HuH-7.5 (cell line): ENCODE results near the gene BAIAP2L1.

ENCODE experiments used
- DNase-seq: peaks from one replicate; pipeline ENCODE4 v3.0.0; 2011; ENCODE audit warnings: low spot score

BAIAP2L1 gene

DNA sequence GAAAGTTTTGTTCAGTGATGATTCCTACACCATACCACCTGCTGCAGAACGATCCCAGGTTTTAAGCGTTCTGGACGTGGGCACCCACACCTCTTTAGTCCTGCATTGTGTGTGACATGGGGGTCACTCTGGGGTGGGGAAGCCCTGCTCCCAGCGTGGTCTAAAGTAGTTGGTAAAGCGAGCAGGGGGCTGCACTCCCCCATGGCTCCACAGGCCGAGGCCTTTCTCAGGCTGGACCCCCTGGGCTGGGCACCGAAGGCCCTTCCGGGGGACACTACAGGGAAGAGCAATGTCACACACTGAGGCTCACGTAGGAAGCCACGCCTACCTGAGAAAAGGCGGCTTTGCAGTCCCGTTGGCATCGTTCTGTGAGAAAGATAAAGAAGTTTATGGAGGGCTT is 107.1 kb downstream of the BAIAP2L1 start:
- DNase-seq = no peak

DNA sequence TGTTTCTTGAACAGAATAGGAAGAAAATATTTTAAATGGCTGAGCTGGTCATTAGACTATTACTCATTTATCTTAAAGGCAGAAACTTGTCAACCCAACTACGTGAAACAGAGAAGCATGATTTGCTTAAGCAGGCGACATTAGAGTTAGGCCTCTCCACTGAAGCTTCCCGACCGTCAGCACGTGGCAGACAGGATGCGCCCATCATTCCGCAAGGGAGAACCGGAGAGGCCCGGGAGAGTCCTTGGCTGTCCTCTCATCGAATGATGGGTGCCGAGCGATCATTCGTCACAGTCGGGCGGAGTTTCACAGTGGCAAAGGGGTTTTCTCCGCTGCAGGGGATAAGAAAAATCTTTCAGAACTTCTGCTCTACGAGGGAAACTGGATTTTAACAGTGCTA is 107.6 kb downstream of the BAIAP2L1 start:
- no peak for DNase-seq

DNA sequence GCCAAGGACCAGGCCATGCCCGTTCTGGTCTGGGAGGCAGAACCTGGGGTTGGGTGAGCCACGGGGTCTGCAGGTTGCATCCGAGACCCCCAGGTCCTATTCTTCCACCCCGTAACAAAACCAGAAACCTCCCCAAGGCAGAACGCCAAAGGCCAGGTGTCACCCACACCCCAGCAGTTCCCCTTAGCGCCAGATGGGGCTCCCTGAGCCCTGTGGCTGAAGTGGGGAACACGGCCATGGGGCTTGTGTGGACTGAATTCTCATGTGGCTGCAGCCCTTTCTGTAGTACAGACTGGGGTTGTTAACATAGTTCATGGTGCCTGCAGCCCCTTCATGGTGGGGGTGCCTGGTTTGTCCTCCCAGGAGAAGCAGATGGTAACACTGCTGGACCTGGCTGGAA is 109.2 kb downstream of the BAIAP2L1 start:
- no peak for DNase-seq

DNA sequence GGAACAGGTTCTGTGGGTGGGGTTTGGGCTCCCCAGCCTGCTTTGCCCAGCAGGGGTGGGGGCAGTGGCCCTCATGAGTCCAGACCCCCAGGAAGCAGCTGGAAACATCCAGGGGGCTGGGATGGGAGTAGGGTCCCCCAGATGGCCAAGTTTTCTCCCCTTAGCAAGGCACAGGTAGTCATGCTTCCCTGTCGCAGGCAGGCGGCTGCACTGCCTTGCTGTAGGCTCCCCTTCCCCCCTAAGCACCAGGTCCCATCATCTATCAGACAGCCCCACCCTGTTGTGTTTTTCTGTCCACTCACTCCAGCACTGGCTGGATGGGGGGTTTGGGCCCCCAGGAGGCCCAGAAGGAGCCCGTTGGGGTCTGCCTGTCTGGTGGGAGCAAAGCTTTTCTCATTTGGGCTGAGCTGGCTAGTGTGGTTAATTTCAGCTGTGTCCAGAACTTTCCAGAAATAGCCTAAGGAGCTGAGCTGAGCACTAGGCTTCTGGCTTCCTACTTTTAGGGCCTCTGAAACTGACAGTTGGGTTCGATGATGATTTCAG is 111.5 kb downstream of the BAIAP2L1 start:
- DNase-seq = no peak

DNA sequence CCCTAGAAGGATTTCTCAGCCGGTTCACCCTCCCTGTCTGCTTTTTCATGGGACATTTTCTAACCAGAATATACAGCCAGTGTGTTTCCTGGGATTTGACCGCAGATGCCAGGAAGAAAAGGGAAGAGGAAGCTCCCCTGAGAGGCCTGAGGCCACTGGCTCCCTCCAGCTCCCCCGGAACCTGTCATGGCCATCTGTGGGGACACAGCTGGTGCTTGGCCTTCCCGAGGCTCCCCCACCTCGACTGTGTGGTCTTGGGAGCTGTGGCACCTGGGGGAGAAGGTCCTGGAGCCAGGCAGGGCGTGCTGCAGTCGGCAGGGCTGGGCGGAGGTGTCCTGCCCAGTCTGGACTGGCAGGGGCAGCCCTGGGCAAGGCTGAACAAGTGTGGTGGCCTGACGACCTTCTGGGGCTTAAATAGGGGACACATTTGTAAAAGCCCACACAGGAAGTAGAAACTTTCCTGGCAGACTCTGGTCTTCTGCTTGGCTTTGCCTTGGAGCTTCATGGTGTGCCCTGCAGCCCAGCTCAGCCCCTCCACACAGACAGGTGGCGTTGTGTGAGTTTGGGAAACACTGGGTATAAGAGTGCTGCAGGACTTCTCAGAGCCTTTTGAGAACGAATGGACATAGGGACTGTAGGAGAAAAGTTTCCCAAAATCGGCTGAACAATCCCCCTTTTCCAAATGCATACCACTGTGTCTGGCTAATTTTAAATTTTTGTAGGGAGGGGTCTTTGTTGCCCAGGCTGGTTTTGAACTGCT is 112.6 kb downstream of the BAIAP2L1 start:
- no peak for DNase-seq

DNA sequence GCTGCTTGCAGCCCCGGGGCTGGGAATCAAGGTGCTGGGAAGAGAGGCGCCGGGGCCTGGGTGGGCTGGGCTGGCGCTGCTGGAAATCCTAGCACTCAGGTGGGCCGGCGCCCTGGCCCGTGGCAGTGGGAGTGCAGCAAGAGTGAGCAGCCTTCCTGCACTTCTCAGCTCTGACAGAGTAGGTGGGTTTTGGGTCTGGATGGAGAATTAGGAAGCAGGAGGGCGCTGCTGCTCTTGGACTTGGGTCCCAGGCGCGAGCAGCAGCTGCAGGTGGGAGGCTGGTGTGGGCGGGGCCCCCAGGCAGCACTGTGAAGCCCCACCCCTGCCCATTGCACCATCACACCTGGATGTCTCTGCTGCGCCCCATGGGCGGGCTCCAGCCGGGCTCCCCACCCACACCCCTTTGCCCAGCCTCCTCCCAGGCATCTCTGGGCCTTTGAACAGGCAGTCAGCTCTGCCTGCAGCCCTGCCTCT is 113.4 kb downstream of the BAIAP2L1 start:
- DNase-seq = no peak

DNA sequence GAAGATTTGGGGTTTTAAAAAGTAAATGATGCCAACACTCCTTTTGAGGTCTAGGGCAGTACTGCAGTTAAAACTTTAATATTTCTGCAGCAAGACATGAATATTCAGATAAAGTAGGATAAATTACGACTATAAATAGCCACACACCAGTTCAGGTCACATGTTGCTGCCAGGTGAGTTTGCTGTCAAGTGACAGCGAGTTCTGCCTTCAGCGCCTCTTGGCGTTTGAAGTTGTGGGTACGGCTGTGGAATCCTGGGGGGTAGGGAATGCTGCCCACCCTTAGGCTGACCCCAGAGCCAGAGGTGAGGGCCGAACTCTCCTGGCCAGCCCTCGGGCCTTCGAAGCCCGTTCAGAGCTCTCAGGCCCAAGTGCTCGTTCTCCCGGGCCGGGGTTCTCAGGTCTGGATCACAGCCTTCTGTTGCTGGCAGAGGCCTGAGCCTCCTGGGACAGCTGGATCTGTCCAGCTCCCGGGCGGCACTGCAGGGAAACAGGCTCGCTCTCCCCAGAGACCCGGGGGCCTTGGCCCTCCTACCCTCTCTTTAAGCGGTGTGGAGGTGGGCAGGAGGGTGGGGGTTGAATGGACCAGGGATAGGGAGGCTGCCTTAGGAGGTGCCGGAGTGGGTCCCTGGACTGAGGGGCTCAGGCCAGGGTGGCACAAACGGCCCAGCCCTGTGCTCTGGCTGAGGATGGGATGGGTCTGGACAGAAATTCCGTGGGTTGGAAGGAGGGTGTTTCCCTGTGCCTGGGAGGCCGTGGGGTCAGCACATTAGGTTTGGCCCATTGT is 114.0 kb downstream of the BAIAP2L1 start:
- DNase-seq = no peak

DNA sequence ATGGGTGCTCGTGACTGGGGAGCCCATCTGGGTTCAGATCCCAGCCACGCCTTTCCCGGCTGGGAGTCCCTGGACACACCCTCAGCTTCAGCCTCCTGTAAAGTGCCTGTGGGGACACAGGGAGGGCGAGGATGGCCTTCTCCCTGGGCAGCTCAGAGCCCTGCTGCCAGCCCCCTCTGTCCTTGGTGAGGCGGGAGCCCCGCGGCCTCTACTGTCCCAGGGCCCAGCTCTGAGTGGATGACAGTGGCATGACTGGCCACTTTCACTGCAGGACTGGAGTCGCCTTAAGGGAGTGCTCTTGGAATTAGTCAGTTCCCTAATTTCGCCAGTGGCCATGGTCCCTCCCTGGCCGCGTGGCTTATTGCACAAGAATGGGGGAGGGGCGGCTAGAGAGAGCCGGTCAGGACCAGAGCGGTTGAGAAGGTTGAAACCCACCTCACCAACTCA is 114.8 kb downstream of the BAIAP2L1 start:
- DNase-seq = no peak

DNA sequence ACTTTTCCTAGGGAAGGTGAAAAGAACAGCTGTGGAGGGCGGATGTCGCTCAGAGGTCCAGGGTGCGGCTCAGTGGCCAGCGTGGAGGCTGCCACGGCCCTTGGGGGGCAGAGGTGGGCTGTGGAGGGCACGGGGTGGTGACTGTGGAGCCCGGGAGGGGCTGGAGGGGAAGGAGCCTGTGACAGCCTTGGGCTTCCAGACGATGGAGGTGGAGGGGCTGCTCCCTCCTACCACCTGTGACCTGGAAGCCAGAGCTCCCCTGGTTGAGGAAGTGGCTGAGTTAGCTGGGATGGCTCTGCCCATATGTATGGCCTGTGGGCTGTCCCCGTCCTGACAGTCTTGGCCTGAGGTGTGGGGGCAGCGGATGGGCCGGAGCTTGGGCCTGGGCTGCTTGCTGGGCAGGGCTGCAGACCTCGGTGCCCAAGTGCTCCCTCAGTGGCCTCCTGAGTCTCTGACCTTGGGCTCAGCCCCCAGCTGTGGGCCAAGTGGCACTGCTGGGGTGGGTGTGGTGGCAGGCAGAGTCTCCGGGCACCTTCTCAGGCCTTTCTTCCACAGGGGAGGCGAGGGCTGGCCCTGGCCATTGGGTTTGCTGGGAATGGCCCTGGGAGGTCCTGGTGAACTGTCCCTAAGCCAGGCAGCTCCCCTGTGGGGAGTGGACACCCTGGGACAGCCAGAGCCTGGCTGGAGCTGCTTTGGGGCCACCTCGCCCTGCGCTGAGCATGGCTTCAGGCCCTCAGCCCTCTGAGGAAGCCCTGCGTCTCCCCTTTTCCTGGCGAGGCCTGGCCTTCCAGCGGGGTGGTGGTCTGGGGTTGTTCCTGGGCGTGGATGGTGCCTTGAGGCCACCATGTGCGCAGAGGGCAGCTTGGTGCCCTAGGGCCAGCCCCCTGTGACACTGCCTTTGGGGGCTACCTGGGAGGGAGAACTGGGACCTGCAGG is 115.5 kb downstream of the BAIAP2L1 start:
- DNase-seq = no peak

DNA sequence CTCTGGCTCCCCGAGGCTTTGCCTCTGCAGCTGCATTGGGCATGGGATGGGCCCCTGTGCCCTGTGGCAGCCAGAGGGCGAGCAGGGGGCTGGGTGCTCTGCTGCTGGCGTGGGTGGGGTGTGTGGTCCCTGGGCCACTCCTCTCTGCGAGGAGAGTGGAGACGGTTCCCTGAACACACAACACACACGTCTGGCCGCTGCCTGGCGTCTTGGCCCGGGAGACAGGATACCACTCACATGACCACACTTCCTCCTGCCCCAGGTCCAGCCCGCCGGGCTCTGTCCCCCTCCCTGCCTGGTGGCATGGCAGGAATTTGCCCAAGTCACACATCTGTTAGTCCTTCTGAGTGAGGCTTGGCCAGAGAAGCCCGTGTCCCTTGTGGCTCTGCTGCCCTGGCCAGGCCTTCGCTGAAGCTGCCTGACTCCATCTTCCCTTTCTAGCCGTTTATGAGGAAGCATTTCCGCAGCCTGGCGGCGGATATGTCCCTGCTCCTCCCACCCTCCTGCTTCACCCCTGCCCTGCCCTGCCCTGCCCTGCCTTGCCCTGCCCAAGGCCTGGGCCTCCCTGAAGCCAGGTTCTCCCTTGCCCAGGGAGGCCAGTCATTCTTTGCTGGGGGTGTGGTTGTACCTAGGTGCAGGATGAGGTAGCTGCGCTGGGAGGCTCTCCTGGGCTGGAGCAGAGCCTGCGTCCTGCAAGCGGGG is 116.4 kb downstream of the BAIAP2L1 start:
- DNase-seq = no peak

DNA sequence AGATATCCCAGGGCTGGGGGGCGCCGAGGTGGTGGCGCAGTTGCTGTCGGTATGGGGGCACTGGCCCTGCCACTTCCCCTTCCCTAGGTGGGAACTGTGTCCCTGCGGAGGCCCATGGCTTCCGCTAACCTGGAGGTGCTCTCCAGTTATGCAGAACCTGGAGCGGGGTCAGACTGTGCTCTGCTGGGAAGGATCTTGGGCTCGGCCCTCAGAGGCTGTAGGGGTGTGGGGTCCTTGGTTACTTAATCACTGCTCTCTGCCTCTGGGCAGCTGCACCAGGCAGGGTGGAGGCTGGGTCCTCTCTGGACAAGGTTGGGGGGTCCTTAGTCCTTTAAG is 117.0 kb downstream of the BAIAP2L1 start:
- DNase-seq = no peak

DNA sequence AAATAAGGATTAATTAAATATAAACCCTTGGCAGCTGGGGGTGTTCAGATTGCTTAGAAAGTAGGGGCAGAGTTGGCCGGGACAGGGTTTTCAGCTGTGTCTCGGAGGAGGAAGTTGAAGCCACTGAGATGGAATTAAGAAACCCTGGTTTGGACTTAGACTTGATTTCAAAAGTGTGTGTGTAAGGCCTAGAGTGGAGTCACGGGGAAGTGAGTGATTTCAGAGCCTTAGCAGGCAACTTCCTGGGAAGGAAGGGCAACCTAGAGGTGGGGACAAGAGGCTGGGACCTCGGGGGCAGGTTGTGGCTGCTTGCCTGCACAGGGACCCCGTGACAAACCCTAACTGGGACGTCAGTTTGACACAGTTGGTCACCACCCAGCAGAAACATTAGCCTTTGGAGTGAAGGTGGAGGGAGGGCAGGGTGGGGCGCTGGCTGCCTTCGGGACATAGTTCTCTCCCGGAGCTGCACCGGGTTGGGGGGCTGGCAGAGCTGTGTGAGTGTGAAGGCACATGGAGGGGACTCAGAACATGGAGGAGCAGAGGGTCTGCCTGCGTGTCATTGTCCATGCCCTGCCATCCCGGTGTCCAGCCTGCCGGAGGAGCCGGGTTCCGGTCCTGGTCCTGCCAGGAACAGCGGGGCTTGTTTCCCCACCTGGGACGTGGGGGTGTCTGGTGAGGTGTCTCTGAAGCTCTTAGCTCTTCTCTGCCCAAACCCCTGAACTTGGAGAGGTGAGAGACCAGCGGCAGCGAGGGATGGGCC is 117.6 kb downstream of the BAIAP2L1 start:
- no peak for DNase-seq

DNA sequence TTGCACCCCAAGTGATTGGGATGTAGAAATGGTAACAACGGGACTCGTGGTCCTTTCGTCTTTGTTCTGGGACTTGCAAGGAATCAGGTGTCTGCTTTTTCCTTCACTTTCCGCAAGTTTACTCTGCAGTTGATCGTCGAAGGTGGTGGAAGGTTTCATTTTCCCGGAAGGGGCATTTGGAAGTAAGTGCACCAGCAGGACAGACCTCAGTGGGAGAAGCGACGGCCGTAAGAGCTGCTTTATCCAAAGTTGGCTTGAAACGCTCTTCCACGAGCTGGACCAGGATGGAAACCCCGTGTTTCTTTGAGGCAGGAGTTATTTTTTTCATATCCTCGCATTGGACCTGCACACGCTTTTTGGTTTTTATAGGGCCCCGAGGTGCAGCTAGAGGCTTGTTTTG is 118.2 kb downstream of the BAIAP2L1 start:
- no peak for DNase-seq

DNA sequence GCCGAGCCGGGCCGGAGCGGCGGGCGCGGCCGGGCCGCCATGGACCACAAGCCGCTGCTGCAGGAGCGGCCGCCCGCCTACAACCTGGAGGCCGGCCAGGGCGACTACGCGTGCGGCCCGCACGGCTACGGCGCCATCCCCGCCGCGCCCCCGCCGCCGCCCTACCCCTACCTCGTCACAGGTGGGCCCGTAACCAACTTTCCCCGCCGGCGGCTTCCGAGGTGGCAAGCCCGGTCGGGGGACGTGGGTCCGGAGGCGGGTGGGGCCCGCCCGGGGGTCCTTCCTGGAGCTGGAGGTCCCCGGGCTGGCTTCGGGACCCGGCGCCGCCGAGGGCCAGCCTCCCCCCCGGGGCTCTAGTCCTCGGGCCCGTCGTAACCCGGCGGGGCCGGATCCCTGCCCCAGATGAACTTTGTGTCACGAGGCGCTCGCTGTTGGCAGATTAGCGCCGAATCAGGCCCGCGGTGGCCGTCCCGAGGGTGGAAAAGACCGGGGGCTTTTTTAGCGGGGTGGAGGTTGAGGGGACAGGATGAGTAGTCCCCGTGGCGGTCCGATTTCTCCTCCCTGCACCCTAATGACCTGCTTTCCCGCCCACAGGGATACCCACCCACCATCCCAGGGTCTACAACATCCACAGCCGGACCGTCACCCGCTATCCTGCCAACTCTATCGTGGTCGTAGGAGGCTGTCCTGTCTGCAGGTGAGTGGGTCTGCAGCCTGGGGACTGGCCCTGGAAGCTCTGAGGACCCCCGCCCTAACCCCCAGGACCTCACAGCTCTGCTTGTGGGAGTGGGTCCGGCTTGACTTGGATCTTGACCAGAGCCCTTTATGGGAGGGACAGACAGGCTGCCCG is 118.9 kb downstream of the BAIAP2L1 start:
- DNase-seq = no peak

DNA sequence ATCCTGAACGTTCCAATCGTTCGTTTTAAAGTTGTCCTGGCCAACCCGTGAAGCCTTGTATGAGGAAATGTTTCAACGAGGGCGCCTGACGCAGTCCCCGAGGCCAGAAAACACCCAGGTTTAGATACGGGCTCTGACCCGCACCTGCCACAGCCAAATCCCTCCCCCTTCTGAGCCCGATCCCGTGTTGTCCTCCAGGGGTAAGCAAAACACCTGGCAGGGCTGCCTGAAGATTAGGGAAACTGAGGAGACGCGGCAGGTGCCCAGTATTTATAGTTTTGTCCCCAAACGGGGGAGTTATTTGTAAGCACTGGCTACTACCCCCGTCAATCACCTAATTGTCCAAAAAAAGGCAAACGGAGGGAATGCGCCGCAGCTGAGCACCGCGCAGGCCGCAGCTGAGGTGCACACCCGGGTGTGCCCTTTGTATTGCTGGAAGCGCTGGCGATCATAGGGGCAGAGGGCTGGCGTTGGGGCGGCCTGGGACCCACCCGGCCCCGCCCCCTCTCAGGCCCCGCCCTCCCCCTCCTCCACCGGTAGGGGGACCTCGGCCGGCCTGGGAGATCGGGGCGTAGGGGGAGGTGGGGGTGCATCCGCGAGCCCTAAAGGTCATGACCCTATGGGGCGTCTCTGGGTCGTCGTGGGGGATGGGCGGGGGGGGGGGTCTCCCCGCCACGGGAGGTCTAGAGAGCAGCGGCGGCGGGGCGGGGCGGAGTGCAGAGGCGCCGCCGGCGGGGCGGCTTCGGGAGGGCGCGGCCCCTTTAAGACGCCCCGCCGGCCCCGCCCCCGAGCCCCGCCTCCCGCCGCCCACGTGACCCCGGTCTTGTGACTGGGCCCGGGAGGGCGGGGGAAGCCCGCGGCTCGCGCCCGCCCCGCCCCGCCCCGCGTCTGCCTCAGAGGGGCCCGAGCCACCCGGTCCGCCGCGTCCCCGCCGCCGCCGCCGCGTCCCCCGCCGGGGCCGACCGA is 119.8 kb downstream of the BAIAP2L1 start, which contains the start of gene BRI3:
TSS of gene BRI3 (plus strand) at position 896 of the 966 bp plus-strand sequence. CDS start 110 bp downstream, outside the sequence.
- peak; percentile 92 for DNase-seq

DNA sequence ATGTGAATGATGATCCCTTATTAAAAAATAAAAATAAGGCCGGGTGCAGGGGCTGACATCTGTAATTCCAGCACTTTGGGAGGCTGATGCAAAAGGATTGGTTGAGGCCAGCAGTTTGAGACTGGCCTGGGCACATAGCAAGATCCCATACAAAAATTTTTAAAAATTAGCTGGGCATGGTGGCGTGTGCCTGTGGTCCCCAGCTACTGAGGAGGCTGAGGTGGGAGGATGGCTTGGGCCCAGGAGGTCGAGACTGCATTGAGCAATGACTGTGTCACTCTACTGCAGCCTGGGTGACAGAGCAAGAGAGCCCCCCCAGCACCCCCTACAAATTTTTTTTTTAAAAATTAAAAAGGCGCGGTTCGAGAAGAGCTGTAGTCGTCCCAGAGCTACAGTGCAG is 120.6 kb downstream of the BAIAP2L1 start:
- no peak for DNase-seq

DNA sequence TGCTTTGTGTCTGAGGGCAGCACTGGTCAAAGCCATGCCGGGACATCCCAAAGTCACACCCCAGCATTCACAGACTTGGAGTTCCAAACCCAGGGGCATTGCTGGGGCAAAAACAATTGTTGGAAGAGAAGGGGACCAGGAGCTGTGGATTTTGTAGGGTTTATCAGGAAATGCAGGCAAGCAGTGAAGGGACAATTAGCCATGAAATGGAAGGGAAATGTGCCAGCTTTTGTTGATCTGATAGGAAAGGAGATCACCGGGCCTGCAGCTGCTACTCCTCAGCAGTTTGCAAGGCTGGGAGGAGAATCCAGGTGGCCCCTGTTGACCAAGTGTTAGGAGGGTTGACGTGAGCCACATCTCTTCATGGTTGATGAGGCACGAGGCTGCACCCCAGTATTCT is 122.0 kb downstream of the BAIAP2L1 start:
- DNase-seq = no peak

DNA sequence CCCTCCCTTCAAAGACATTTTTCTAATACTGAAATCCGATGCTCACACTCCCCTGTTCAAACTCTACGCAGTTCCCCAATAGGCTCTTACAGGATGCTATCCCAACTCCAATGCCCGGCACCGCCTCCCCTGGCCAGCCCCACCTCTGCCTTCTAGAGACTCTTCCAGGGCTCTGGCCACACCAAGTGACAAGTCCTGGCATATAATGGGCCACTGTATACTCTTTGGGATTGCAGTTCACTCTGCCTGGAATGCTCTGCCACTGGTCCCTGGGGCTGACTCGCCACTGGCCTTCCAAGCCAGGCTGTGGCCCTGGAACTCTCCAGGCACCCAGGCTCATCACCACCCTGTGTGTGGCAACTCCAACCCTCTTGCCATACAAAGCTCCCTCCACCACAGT is 122.5 kb downstream of the BAIAP2L1 start:
- DNase-seq = no peak
